Placental pericyte (primary cell): Measurements from ENCODE around the gene PIGL. TPM values are rescaled to one million over a fixed set of nuclear protein-coding genes. Genes with fewer than 3 reads are reported as not detected.

Experiments used
- small RNA-seq: library from RNA; depleted of rRNA; stranded (forward); fragments of <200 nt; gene quantifications from one replicate; pipeline ENCODE3, GENCODE V24; 2012; ENCODE audit warnings: low replicate concordance
- total RNA-seq: library from RNA; depleted of rRNA; stranded (reverse); fragments of >200 nt; gene quantifications from 2 replicates; pipeline ENCODE4 v1.2.3, GENCODE V29; 2012

PIGL gene
- 20.4 and 33.2 TPM in 2 replicates for total RNA-seq

DNA sequence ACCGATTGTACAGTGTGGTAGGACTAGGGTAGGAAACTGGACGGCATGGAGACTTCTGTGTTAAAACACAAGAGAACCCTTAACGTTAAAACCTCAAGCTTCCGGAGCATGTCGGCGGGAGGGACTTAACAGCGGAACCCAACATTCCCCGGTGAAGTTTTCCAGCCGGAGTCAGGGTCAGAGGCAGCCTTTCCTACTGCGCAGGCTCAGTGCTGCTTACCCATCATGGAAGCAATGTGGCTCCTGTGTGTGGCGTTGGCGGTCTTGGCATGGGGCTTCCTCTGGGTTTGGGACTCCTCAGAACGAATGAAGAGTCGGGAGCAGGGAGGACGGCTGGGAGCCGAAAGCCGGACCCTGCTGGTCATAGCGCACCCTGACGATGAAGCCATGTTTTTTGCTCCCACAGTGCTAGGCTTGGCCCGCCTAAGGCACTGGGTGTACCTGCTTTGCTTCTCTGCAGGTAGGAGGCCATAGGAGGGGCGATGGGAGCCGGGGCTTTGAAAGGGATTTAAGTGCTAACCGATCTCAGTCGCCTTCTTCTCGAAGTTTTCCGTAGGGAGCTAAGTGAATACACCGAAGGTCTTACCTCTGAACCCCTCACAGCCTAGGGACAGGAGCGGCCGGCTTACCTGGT is at the start of gene PIGL:
PIGL (plus strand) TSS at position 209 of the 634 bp plus-strand sequence; CDS start at position 226, 17 bp downstream.

DNA sequence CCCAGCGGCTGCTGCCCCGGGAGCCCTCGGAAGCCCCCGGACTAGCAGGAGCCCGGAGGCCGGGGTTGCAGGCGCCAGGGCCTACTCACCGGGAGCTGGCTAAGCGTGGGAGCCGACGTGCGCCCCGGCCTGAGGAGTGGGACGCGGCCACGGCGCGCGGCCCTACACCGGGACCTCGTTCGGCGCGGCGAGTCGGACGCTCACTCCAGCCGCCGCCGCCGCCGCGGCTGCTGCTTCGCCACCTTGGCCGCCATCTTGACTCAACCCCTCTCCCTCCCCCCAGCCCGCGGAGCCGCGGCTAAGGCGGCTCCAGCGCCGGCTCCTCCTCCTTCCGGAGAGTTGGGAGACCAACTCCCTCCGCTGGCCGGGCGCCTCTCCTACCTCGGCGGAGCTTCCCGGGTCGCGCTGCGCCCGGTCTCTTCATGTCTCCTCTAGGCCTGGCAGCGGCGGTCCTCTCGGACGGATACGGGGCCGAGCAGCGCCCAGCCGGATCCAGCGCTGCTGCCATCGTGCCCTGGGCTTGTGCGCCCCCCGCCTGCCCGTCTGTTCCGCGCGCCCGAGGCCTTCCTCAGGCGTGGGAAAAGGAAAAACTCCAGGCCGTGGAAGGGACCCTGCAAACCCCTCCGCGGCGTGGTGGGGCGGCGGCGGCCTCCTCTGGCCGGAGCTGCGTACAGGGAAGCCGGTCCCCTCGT is 1.6 kb upstream of the PIGL start, which contains the start of gene NCOR1:
NCOR1 (minus strand) TSS at position 262 of the 692 bp plus-strand sequence. CDS start 20,965 bp downstream, outside the sequence.

DNA sequence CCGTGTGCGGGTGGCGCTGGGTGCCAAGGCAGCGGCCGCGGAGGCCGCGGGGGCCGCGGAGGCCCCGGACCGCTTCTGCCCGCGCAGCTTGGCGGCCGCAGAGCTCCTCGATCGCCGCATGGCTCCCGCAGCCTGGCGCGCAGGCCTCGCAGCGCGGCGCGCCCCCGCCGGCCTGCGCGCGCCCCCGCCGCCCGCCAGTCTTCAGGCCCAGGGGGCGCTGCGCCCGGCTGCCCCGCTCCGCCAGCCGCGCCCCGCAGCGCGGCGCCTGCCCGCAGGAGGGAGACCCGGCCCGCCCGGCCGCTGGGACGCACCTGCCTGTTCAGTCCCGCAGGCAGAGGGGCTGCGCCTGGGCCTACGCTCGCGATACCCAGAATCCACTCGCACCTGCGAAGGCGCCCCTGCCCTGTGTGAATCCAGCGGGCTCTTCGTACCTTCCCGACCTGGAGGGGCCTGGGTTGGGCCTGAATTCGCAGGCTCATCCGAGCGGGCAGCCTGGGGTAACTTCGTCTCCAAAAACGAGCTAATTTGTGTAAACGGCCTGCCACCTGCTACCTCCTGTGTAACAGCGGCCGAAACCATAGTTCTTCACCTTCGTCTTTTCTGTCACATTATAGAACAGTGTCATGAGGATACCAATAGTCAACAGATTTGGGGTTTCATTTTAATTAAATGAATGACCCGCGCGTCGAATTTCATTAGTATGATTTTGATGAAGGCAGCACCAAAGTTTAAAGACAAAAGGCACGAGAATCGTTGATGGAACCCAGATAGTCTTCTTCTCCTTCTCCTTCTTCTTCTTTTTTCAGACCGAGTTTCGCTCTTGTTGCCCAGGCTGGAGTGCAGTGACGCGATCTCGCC is 136.5 kb downstream of the PIGL start, which contains the start of gene CENPV:
CENPV (minus strand) TSS at position 153 of the 858 bp plus-strand sequence; CDS start at position 120, 33 bp downstream.

Small RNA genes lying within 50 kb of the gene (small RNA-seq; reads per million reads assigned to genes)
- gene MIR1288: not detected

Other genes starting within 250 kb of the PIGL start
- gene ZSWIM7, start 217.5 kb upstream of the PIGL start, total RNA-seq: 5.4 and 6.3 TPM in 2 replicates
- 31.5 and 32.2 TPM in 2 replicates for gene TTC19, start 217.4 kb upstream of the PIGL start, total RNA-seq
- 125 and 179 TPM in 2 replicates for gene NCOR1, start 1.7 kb upstream of the PIGL start, total RNA-seq
- gene CENPV, start 136.3 kb downstream of the PIGL start, total RNA-seq: 22.1 and 39.2 TPM in 2 replicates
- 1,377 and 2,519 TPM in 2 replicates for gene UBB, start 163.9 kb downstream of the PIGL start, total RNA-seq
- gene TRPV2, start 198.4 kb downstream of the PIGL start, total RNA-seq: 136 and 395 TPM in 2 replicates